LNCaP clone FGC (cell line): ENCODE data around the gene ITPKB.

ENCODE experiments used
- DNase-seq: peaks from one replicate; pipeline ENCODE4 v3.0.0-alpha.2; 2011; ENCODE audit warnings: low read depth
- H3K4me3 ChIP-seq: 2 replicates; pipeline ENCODE4 v1.5.1; 2011; ENCODE audit warnings: mild to moderate bottlenecking, low read depth, low read length, control low read depth
- CTCF ChIP-seq: IDR thresholded peaks from 2 replicates; pipeline ENCODE4 v1.5.1; 2012; ENCODE audit warnings: mild to moderate bottlenecking; ENCODE audit not compliant: control insufficient read depth, insufficient read depth; ENCODE audit errors: extremely low read depth

ITPKB gene

GRCh38 chr1:226638001-226638601 is 101.0 kb downstream of the ITPKB start:
- no peak for DNase-seq
- TF ChIP-seq CTCF: no peak
- no peak overlapping the region for H3K4me3 ChIP-seq

GRCh38 chr1:226637147-226637935 is 101.7 kb downstream of the ITPKB start:
- H3K4me3 ChIP-seq: no peak overlapping the region
- no peak for TF ChIP-seq CTCF
- no peak for DNase-seq

- no peak for DNase-seq
- no peak for TF ChIP-seq CTCF
- no peak overlapping the region for H3K4me3 ChIP-seq
Observed at GRCh38 chr1:226636847-226637096, 102.3 kb downstream of the ITPKB start.

- DNase-seq: no peak
- H3K4me3 ChIP-seq: no peak overlapping the region
- no peak for TF ChIP-seq CTCF
Observed at GRCh38 chr1:226635456-226635941, 103.6 kb downstream of the ITPKB start.

- H3K4me3 ChIP-seq: no peak overlapping the region
- DNase-seq: no peak
- no peak for TF ChIP-seq CTCF
Observed at GRCh38 chr1:226634611-226635246, 104.4 kb downstream of the ITPKB start.

- no peak for DNase-seq
- TF ChIP-seq CTCF: peak; percentile 91
- H3K4me3 ChIP-seq: no peak overlapping the region
Observed at GRCh38 chr1:226634166-226634588, 104.9 kb downstream of the ITPKB start.
